GM19463 (cell line): ENCODE data around the gene CELF4.

Source experiments
- ATAC-seq: cut with Tn5 transposase; IDR thresholded peaks from one replicate; pipeline ENCODE4 v1.9.1; 2021; ENCODE audit warnings: mild to moderate bottlenecking, moderate library complexity; ENCODE audit not compliant: unreplicated experiment

The CELF4 gene

GRCh38 chr18:37574113-37574512 lies 8.5 kb upstream of the CELF4 start:
- no peak for ATAC-seq

DNA sequence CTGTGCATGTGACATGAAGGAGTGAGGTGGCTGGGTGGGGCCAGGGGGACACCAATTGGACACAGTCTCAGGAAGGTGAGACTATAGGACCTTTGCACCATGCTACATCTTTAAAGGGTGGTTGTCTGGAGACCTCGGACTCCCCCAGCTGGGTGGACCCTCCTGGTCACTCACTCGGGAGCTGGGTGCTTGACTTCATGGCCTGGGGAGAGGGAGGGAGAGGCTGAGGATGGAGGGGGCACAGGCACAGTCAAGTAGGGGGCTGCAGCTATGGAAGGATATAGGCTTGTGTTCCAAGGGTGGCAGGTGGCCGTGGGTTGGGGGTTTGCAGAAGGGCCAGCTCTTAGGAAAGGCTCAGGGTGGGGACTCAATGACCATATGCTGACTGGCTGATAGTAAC lies 7.1 kb upstream of the CELF4 start:
- no peak for ATAC-seq

DNA sequence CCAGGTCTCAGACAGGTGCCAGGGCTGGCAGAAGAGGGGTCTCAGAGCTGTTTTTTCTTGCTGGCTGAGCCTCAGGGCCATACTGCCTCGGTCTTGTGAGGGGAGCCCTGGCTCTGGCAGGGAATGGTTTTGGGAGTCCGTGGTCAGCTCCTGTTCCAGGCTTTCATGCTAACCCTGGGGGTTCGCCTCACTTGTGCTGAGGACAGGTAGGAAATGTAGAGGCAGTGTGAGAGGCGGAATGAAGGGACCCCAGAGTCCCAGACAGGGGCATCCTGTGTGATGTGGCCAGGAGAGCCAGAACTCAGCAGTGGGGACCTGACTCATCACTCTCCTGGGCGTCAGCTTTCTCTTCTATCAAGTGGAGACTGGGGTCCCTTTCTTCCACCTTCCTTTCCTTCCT lies 5.7 kb upstream of the CELF4 start:
- no peak for ATAC-seq

GRCh38 chr18:37570336-37570930 lies 4.8 kb upstream of the CELF4 start:
- ATAC-seq = no peak

DNA sequence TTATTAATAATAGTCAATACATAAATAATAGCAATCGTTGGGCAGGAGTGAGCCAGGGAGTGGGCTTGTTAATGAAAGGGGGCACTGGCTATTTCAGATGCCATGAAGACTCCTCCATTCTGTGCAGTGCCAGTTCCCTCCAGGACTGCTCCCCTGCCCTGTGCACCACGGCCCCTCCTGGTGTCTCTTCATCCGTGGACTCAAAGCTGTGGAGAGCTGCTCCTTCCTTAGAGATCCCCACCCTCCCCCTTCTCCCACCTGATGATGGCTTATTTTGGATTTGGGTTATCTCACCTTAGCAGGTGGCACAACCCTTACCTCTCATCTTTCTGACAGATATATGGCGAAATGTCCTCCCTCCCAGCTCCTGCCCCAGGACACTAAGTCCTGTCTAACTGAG lies 3.1 kb upstream of the CELF4 start:
- no peak for ATAC-seq

DNA sequence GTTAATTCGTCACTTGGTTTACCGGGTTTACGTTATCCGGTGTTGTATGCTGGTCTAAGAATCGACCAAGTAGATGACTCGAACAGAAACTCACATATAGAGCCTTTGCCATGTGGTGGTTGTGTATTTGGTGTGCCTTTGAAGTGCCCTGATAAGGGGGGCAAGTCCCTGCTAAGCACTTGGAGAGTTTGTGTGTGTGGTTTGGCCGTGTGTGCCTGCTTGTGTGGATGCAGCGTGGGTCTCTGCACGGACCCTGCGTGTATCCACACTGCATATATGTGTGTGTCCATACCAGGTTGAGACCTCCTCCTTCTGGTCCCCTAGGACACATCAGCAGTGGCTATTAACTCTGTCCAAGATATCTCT lies 2.4 kb upstream of the CELF4 start:
- no peak for ATAC-seq

GRCh38 chr18:37567061-37567993 lies 1.7 kb upstream of the CELF4 start:
- no peak for ATAC-seq

GRCh38 chr18:37566479-37567060 lies 972 bp upstream of the CELF4 start:
- no peak for ATAC-seq

DNA sequence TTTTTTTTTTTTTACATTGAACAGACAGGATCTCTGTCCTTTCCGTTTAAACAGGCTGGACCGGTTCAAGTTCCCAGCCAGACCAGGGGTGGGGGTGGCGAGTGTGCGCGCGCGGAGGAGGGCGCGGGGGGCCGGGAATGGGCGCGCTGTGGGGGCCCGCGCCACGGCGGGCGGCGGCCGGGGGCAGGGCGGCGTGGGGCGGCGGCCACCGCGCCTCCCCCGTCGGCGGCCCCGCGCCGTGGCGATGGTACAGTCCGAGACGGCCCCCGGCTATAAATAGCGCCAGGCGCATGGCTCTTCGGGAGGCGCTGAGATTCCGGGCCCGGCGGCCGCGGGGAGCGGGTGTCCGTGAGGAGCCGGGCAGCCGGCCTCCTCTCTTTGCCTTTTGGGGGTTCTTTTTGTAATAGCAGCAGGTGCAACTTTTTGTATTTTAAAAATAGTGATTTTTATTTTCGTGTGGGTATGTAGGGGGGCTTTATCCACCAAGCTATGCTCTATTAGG lies 430 bp upstream of the CELF4 start:
- ATAC-seq = no peak

- no peak for ATAC-seq
These were observed 892 bp downstream of the CELF4 start for GRCh38 chr18:37564711-37565100.

GRCh38 chr18:37563931-37564392 lies 1.6 kb downstream of the CELF4 start:
- ATAC-seq = no peak

GRCh38 chr18:37561986-37562385 lies 3.6 kb downstream of the CELF4 start:
- ATAC-seq = no peak

DNA sequence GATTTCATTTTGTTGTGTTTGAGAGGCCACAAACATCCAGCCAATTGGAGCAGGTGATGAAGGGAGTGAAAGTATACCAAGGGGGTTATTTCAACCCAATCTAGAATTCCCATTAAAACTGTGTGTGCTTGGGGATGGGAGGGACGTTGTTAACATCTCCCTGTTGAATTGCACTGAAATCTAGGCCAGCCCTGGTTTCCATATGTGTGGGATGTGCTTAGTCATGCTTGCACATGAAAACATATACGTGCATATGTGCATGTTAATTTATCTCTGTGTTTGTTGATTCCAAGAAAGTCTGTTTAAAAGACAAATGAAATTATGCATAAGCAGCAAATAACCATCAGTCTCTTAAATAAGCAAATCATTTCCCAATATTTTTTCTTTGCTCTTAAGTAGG lies 5.6 kb downstream of the CELF4 start:
- ATAC-seq = no peak

GRCh38 chr18:37559194-37559593 lies 6.4 kb downstream of the CELF4 start:
- no peak for ATAC-seq

DNA sequence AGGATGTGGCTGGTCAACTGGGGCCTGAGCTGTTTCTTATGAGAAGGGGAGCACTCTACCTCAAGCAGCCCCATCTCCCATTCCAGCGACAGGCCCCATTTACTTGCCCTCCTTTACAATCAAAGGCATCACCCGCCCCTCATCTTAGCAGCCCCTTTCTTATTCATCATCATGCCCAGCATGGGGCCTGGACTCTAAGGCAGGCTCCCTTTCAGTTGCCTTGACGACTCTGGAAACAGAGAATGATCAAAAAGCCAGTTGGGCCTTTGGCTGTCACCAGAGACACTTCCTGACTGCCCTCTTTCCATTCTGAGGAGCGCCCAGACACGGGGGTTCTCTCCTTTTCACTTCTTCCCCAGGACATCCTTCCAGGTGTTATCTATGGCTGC lies 11.2 kb downstream of the CELF4 start:
- no peak for ATAC-seq

GRCh38 chr18:37553633-37554398 lies 11.8 kb downstream of the CELF4 start:
- no peak for ATAC-seq

DNA sequence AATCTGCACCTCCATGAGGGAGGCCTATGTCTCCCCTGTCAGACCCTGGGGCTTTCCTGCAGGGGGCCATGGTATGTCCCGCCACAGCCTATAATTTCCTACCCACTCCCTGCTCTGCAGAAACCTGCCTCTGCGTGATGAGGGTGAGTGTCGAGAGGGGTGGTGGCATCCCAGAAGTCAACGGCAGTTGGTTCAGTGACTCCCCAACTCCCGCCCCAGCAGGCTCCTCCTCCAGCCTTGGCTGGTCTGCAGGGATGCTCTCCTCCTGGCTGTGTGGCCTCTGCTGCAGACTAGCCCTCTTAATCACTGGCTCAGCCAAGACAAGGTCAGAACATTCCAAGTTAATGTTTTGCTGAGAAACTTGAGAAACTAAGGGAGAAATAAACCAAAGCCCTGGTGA lies 13.3 kb downstream of the CELF4 start:
- ATAC-seq = no peak

GRCh38 chr18:37551846-37552245 lies 13.8 kb downstream of the CELF4 start:
- no peak for ATAC-seq

- no peak for ATAC-seq
These were observed 14.3 kb downstream of the CELF4 start for GRCh38 chr18:37551249-37551648.

DNA sequence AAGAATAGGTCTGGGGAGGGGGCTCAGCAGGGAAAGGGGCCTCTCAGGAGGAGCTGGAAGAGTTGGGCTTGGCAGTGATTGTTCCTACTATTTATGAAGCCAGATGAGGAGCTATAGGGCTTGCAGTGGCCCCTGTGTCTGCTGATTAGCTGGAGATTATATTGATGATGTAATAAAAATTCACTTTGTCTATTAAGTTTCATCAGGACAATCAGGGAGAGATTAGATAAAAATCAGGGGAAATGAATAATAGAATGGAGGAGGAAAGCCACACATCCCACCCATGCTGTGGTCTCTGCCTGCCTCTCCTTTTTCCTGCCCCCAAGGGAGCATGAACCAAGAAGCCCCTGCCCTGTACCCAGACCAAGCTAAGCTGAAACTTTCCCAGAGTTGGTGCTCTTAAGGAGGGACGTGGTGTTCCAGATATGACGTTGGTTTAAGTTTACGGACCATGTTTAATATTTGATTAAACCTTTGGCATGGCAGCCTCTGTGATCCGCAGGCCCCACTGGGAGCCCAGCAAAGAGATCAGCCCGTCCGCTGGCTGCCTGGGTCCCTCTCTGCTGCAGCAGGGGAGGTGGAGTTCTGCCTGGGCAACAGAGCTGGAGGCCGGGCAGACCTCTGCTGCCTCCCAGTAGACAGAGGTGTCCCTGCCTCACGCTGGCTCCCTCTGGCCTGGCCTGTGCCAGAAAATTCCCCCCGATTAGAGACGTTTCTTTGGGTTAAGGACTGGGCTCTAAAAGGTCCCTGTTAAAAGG lies 15.3 kb downstream of the CELF4 start:
- ATAC-seq = no peak
